T-helper 22 cell (primary cell): ENCODE measurements around the gene SLC6A12.
"Not testable (repeated sequence)": the region's sequence is repeated elsewhere in the genome, so short reads cannot be mapped to it uniquely, and the experiment has no call there.

Experiments
- DNase-seq: peaks from one replicate; pipeline ENCODE4 v3.0.0-alpha.2; 2020; ENCODE audit warnings: low read depth

The SLC6A12 gene

DNA sequence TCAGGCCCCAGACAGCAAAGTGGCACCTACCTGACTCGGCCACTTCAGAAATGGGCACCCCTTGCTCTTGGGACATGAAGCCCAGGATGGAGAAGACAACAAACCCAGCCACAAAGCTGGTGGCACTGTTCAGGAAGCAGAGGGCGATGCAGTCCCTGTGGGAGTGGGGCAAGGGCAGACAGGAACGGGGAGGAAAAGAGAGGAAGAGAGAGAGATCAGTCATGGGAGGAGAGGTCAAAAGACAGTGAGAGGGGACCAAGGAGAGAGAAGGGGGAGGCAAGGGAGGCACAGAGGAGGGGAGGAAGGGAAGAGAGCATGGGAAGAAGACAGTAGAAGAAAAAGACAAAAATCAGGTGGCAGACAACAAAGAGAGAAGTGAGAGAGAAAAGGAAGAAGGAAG, 16.6 kb downstream of the SLC6A12 start:
- no peak for DNase-seq

DNA sequence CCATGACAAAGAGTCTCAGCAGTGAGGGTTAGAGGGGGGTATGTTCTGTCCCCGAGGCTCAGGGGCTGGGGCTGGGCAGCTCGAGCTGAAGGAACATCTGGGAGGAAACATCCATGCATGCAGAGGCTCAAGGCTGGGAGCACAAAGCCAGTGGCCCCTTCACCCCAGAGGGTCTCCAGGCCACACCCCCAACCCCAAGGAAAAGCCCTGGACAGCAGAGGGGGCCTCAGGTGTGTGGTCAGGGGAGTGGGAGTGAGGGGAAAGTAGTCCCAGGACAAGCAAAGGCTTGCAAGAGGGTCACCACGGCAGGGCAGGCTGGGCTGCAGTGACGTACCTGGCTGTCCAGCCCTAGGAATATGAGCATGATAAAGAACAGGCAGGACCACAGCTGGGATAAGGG, 17.5 kb downstream of the SLC6A12 start:
- no peak for DNase-seq

DNA sequence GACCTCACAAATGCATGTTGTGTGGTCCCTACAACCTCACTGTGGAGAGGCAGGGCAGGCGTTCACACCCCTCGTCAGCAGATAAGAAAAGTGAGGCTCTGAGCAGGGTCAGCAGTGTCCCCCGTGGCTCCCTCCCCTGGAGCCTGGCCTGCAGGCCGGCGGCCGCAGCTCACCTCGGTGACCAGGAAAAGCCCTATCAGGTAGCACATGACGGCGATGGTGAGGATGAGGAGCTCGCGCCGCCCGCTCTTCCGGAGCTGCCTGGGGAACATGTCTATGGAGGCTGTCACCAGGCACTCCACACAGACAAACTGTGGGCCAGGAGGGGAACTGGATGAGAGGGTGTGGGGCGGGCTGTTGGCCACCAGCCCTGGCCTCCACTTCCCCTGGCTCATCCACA, 18.0 kb downstream of the SLC6A12 start:
- DNase-seq = no peak

DNA sequence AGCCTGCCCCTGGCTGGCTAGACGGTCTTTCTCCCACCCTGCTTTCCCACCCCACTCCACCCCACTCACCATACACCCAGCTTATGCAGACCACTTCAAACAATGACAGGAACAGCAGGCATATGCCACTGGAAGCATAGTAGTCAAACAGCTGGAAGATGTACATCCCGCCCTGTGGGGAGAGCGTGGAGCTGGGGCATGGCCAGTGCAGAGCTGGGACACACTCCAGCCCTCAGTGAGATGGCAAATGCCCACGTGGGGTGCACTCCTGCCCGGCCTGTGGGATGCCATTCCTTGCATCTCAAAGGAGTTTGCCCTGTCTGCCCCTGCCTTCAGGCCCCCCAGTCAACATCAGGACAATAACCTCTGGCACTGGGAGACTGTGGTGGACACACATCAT, 18.8 kb downstream of the SLC6A12 start:
- DNase-seq = no peak

- no peak for DNase-seq
Measured at GRCh38 chr12:194276-194675, 19.7 kb downstream of the SLC6A12 start.

DNA sequence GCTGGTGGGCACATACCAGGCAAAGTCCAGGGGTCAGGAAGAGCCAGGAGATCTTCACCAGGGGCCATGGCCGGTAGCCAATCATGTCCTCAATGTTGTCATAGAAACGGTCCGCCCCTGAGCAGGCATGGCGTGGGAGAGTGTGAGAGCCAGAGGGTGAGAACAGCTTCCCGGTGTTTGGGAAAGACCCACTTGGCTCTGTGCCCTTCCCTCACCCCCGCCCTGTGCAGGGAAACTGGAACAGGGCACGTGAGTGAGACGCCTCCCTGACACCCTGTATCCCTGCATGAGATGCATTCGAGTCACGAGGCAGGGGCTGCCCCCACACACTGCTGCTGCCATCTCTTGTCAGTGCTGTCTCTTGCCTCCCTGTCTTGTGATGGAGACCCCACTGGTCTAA, 20.7 kb downstream of the SLC6A12 start:
- no peak for DNase-seq

GRCh38 chr12:191541-191940, 22.4 kb downstream of the SLC6A12 start:
- no peak for DNase-seq

GRCh38 chr12:190881-191280, 23.1 kb downstream of the SLC6A12 start:
- DNase-seq = no peak

- DNase-seq = no peak
Measured at GRCh38 chr12:189622-189962, 24.4 kb downstream of the SLC6A12 start.

- no peak for DNase-seq
Measured at GRCh38 chr12:188910-189621, 24.9 kb downstream of the SLC6A12 start.

GRCh38 chr12:187986-188909, 25.7 kb downstream of the SLC6A12 start:
- not testable (repeated sequence) for DNase-seq

DNA sequence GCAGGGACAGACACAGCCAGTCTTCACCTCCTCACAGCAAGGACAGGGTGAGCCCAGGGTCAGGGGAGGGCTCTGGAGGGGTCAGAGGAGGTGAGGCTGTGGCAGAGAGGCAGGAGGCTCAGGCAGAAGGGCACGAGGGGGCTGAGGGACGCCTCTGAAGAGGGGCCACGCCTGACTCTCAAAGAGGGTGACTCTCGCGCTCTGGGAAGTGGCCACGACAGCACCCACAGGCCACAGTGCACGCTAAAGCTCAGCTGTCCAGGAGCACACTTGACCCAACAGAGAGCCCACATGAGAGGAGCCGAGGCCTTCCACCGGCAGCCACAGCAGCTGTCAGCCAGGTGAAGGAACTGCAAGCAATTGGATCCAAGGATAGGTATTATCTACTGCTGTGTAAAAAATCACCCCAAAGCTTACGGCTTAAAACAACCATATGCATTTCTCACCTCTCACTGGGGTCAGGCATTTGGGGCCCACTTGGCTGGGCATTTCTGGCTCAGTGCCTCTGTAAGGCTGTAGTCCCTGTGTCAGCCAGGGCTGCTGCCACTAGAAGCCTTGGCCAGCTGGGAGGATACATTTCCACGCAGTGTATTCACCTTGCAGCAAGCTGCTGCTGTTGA, 27.8 kb downstream of the SLC6A12 start:
- no peak for DNase-seq

GRCh38 chr12:185576-185955, 28.4 kb downstream of the SLC6A12 start:
- DNase-seq = no peak

DNA sequence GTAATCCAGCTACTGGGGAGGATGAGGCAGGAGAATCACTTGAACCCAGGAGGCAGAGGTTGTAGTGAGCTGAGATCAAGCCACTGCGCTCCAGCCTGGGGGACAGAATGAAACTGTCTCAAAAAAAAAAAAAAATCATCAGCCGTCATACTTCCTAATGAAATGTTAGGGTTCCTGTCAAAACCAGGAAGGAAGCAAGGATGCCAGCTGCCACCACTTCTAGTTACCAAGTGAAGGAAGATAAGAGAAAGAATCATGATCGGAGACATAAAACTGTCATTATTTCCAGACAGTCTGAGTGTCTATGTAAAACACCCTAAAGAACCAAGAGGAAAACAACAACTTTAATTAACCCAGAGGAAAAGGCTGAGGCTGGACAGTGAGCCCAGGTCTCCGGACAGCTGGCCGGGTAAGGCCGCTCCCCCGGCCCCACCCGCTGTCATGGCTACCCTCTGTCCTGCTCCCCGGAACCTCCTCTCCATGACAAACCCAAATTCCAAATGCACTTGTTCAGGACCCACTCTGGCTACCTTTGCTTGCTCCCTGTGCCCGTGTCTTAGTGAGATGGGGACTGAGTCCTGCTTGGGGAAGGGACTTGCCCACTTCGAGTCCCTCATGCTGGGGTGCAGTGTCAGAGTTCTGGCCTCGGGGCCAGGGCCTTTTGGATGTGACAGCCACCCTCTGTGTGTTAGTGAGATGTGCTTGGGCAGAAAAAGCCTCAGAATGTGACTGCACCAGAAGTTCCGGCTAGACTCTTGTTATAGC, 29.0 kb downstream of the SLC6A12 start:
- no peak for DNase-seq

DNA sequence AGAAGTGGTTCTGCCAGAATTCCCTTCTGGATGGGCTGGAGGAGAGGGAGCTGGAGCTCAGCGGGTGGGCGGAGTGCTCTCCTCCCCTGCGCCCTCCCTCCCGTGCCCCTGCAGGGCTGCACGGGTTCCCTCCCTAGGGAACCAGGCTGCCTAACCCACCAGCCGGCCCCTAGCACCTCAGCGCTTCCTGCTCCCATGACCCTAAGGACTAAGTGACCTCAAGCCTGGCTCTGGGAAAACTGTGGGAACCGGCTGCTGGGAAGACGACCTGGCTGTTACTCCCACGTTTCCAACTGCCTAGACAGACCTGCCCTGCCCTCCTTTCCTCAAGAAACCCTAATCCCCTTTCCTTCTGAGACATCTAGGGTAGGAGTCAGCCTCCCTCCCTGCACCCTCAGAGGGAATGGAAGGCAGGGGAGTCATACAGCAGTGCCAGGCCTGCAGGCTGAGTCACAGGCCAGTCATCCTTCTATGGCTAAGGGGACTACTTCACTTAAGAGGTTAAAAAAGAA, 31.5 kb downstream of the SLC6A12 start:
- DNase-seq = no peak

DNA sequence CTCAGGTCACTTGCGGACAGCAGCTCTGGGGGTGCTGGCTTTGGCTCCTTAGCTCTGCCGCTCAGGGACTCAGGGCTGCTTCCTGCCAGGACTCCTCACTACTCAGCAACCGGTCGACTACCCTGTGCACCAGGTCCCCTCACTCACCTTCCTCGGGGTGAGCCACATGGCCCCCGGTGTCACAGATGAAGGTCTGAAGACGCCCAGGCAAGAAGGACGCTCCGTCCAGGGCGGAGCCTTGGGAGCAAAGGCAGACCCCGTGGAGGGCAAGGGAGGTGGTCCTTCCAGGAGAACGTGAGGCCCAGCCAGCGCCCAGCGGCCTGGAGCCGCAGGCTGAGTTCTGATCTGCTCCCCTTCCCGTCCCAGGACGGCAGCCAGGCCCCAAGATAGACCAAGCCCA, 32.0 kb downstream of the SLC6A12 start:
- DNase-seq = no peak

DNA sequence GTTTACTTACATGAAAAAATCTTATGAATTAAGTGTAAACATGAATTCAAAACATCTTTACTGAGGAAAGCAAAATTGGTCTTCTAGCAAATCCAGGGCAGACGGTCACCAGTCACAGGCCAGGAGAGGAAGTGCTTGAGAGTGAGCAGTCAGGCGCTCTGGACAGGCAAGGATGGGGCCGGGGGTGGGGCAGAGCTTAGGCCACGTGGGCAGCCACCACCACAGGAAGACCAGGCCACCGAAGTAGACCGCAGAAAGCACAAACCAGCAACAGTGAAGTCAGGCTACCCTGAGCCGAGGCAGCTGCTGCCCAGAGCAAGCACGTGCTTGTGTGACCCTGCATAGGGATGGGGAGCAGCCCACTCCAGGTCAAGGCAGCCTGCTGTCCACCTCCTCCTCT, 33.5 kb downstream of the SLC6A12 start:
- DNase-seq = no peak

DNA sequence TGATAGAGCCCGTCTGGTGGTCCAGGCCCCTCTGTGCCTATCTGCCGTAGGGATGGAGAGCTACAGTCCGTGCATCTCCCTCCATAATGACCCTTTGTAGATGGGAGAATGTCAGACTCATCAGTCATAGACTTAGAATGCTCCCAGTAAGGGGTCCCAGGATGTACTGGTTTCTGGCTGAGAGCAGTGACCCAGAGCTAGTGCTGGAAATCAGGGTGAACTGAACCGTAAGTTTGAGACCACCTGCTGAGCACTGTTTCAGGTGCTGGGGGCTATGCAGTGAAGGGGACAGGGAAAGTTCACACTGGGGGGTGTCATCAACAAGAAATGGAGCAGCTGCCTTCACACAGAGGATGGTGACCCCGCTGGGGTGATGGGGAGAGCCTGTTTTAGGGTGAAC, 34.1 kb downstream of the SLC6A12 start:
- no peak for DNase-seq

GRCh38 chr12:179131-179884, 34.6 kb downstream of the SLC6A12 start:
- no peak for DNase-seq

DNA sequence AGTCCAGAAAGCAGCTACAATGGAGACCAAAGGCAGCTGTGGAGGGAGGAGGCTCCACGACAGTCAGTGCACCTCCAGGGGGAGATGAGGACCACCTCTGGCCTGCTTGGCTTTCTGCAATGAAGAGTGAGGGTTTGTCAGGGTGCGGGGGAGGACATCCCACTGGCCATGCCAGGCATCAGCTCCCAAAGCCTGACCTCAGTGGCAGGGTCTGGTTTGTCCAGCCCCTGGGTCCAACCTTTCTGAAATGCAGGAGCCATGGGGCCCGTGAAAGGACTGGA, 35.2 kb downstream of the SLC6A12 start:
- no peak for DNase-seq

- DNase-seq = no peak
Measured at GRCh38 chr12:177980-178828, 35.8 kb downstream of the SLC6A12 start.
